H1 (cell line): Measurements from ENCODE around the gene DENND4A. TPM values are rescaled to one million over a fixed set of nuclear protein-coding genes. Genes with fewer than 3 reads are reported as not detected.

ENCODE experiments used
- ATF2 ChIP-seq: IDR thresholded peaks from 2 replicates; pipeline ENCODE4 v1.6.1; 2012; ENCODE audit warnings: low read length, inconsistent platforms
- CHD7 ChIP-seq: fragments of 300-600 bp; sonication (generic); IDR thresholded peaks from 2 replicates; pipeline ENCODE4 v1.7.1; 2012; ENCODE audit warnings: low read length, moderate library complexity, mild to moderate bottlenecking, inconsistent platforms; ENCODE audit not compliant: insufficient replicate concordance
- MAX ChIP-seq: IDR thresholded peaks from 2 replicates; pipeline ENCODE4 v1.6.1; 2012; ENCODE audit warnings: inconsistent platforms
- RAD21 ChIP-seq, 2 experiments: IDR thresholded peaks in 1 of 2; conservative IDR thresholded peaks in 1 of 2; 2 replicates each; pipeline ENCODE4 v1.6.1; 2011; ENCODE audit warnings: low read depth in 2 of 2, low read length in 2 of 2, improper control_type of control experiment in 1 of 2, inconsistent platforms in 1 of 2, mild to moderate bottlenecking in 1 of 2, moderate library complexity in 1 of 2
- SIN3A ChIP-seq, 2 experiments: IDR thresholded peaks in 1 of 2; conservative IDR thresholded peaks in 1 of 2; 2 replicates each; pipeline ENCODE4 v1.6.1; 2011 to 2012; ENCODE audit warnings: low read length in 2 of 2, improper control_type of control experiment in 1 of 2, low read depth in 1 of 2, mild to moderate bottlenecking in 1 of 2
- SP1 ChIP-seq: IDR thresholded peaks from 2 replicates; pipeline ENCODE4 v1.6.1; 2011; ENCODE audit warnings: low read depth, low read length
- polyA plus RNA-seq, 7 experiments: library from polyadenylated mRNA; depleted of rRNA in 3 of 7; stranded (reverse) in 5 of 7; unstranded in 2 of 7; fragments of >200 nt in 5 of 7; fragments of 200-250 nt in 2 of 7; gene quantifications; 1 replicate in 5 of 7; 2 replicates in 1 of 7; 4 replicates in 1 of 7; pipeline versions ENCODE4 v1.2.1 to v1.2.3, GENCODE V29; 2011 to 2013; ENCODE audit warnings: missing spikeins in 2 of 7, mixed read lengths in 2 of 7
- total RNA-seq: library from RNA; stranded (reverse); fragmentation: NEBNext Ultra II Directional; extraction: Animal tissue kit (Norgen Biotek cat#: 25700); gene quantifications from 2 replicates; pipeline ENCODE4 v1.2.1, GENCODE V29; 2021

Gene DENND4A
- total and polyA plus RNA-seq, 2 of the 8 experiments (the other 6 are each of a cell fraction or from before 2014, with no cell fraction given): 1.3 to 4.7 TPM

- TF ChIP-seq SIN3A (conservative IDR thresholded peaks at IDR 0.05 in 1 of 2, IDR thresholded peaks at IDR 0.05 in 1 of 2; ENCODE audit: low read depth in 1 of 2, low read length in 2 of 2): peak; percentile 7 to 85; a peak in 1 of 4 replicates
- peak; percentile 5; the same call in 1 of the 2 replicates for TF ChIP-seq MAX
- no peak for TF ChIP-seq RAD21 (IDR thresholded peaks at IDR 0.05 in 1 of 2, conservative IDR thresholded peaks at IDR 0.05 in 1 of 2; ENCODE audit: low read depth in 2 of 2, low read length in 2 of 2)
- no peak for TF ChIP-seq ATF2
- no peak for TF ChIP-seq CHD7
- TF ChIP-seq SP1: no peak
Observed at GRCh38 chr15:65791335-65792137, 557 bp downstream of the DENND4A start (continued).
